ENCODE measurements around the gene ELOB.

Gene ELOB

DNA sequence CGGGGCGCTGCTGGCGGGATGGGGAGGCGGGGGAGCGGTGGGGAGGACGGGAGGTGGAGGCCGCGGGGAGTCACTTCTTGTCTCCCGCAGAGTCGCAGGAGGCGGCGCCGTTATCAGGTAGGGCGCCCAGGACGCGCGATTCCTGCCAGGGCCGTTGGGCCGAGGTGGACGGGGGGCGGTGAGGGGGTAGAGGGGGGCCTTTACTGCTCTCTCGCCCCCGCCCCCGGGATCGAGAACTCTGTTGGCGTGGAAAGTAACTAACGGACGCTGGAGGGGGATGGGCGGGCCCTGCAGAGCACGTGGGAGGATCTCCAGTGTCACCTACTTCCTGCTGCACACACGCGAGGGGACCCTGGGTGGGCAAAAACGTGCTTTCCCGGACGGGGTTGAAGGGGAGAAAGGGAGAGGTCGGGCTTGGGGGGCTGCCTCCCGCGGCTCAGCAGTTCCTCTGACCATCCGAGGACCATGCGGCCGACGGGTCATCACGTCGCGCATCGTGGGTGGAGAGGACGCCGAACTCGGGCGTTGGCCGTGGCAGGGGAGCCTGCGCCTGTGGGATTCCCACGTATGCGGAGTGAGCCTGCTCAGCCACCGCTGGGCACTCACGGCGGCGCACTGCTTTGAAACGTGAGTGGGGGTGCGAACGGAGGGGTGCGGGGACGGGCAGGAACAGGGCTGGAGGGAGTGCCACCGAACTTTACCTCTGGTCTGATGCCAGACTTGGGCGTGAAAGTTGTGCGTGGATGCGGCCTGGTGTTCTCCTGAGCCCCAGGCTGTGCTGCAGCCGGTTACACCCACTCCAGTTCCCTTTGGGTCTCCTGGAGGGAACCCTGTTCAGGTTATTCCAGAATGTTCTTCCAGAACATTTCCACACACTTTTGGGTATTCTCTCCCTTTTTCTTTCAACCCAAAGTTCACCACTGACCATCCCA, 40.5 kb upstream of the ELOB start:
- no peak for TF ChIP-seq CTCF (IDR thresholded peaks at IDR 0.05; ENCODE audit: low read depth, low read length)
- H3K4me3 ChIP-seq (replicated peaks in 1 of 2; ENCODE audit: low read depth in 2 of 2, low read length in 2 of 2): no peak overlapping the region
- no peak for DNase-seq (ENCODE audit: low read depth in 2 of 2)

DNA sequence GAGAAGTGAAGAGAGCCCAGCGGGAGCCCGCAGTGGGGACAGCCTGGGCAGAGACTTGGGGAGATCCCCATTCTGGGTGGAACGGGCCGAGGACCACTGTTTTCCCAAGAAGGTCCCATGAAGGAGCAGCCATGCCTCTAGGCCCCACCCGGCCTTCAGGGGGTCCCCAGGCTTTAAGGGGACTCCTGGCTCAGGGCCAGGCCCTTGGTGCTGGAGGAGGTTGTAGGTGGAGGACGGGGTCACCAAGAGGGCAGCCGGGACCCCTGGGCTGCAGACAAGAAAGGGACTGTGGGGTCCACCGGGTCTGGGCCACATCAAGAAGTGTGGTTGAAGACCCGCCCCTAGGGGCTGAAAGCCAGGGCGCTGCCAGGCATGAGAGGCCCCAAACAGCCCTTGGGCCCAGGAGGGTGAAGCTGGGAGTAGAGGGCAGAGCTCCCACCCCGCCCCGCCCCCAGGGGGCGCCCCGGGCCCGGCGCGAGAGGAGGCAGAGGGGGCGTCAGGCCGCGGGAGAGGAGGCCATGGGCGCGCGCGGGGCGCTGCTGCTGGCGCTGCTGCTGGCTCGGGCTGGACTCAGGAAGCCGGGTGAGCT, 39.8 kb upstream of the ELOB start, which contains the start of gene PRSS21:
PRSS21 (plus strand) TSS at position 487 of the 589 bp plus-strand sequence; CDS start at position 519, 32 bp downstream.
- no peak for TF ChIP-seq CTCF (IDR thresholded peaks at IDR 0.05; ENCODE audit: low read depth, low read length)
- no peak for DNase-seq (ENCODE audit: low read depth in 2 of 2)
- H3K4me3 ChIP-seq (replicated peaks in 1 of 2; ENCODE audit: low read depth in 2 of 2, low read length in 2 of 2): no peak within 1 kb of the TSS

GRCh38 chr16:2815299-2815771, 38.3 kb upstream of the ELOB start:
- DNase-seq (ENCODE audit: low read depth in 2 of 2): no peak
- no peak for TF ChIP-seq CTCF (IDR thresholded peaks at IDR 0.05; ENCODE audit: low read depth, low read length)

DNA sequence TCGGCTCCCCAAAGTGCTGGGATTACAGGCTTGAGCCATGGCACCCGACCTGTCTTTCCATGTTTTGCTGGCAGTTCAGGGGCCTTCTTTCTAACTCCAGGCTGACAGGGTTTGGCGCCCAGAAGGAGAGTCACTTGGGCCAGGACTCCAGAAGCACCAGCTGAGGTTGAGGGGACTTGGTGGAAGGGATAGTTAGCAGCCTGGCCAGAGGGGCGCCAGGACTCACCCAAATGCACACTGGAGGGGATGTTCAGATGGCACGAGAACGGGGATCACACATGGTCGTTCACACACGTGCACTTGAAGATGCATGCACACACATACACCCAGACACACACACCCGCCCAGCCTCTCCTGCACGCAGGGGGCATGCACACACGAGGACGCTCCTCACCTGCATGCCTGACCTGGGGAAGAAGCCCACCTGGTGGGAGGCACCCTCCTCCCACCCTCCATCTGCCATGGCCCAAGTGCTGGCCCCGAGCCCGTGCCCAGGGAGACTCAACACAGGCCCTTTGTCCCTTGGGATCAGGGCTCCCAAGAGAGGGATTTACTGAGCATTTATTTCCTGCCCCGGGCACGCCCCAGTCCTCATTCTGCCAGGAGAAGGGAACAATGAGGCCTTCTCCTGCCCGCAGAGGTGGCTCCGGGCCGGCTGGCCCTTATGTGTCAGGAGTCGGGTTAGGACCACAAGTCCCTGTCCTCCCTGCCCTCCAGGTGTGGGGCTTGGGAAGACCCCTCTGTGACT, 37.6 kb upstream of the ELOB start:
- no peak for DNase-seq (ENCODE audit: low read depth in 2 of 2)
- no peak for TF ChIP-seq CTCF (IDR thresholded peaks at IDR 0.05; ENCODE audit: low read depth, low read length)

More at GRCh38 chr16:2815299-2815771, 38.3 kb upstream of the ELOB start:
- H3K4me3 ChIP-seq (replicated peaks in 1 of 2; ENCODE audit: low read depth in 2 of 2, low read length in 2 of 2): no peak overlapping the region

GRCh38 chr16:2813771-2814221, 36.7 kb upstream of the ELOB start:
- no peak for DNase-seq (ENCODE audit: low read depth in 2 of 2)
- TF ChIP-seq CTCF (IDR thresholded peaks at IDR 0.05; ENCODE audit: low read depth, low read length): no peak
- H3K4me3 ChIP-seq (replicated peaks in 1 of 2; ENCODE audit: low read depth in 2 of 2, low read length in 2 of 2): no peak overlapping the region

More for the DNA sequence above, 37.6 kb upstream of the ELOB start:
- H3K4me3 ChIP-seq (replicated peaks in 1 of 2; ENCODE audit: low read depth in 2 of 2, low read length in 2 of 2): no peak overlapping the region

DNA sequence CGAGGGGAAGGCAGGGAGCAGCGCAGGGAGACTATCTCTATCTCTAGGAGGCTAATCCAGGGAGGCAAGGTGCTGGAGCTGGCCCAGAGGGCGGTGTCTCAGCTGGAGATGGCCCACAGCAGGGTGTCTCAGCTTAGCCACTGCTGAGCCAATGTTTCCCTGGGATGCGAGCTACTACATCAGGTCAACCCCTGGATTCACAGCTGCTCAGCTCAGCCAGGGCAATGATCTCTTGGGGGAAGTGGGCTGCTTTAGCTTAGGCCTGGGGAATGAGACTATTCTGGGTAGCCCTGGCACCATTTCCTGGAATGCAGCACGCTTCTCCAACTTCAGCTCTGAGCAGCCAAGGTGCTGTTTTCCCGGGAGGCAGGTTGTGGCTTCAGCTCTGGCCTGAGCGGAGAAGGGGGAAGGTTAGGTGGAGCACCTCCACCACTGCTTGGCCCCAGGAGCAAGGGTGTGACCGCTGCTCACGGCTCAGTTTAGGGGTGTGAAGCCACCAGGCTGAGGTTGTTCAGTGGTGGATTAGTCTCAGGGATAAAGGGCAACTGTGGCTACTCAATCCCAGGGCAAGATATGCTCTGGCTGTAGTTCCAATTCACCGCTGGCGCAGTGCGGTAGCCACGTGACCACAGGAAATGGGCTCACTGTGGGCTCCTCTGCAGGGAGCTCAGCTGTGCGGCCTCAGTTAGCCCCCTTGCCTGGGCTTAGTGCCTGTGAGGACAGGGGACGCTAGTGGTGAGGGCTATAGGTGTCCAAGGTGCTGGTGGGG, 34.8 kb upstream of the ELOB start:
- DNase-seq (ENCODE audit: low read depth in 2 of 2): no peak
- no peak for TF ChIP-seq CTCF (IDR thresholded peaks at IDR 0.05; ENCODE audit: low read depth, low read length)
- H3K4me3 ChIP-seq (replicated peaks in 1 of 2; ENCODE audit: low read depth in 2 of 2, low read length in 2 of 2): no peak overlapping the region
